ENCODE measurements around the gene KRTAP4-8.
A peak's percentile ranks its signal among the peaks of the same experiment; 100 is the strongest.
"Not testable (repeated sequence)": the region's sequence is repeated elsewhere in the genome, so short reads cannot be mapped to it uniquely, and the experiment has no call there.

KRTAP4-8 gene

GRCh38 chr17:41098481-41098880, 539 bp upstream of the KRTAP4-8 start:
- H3K36me3 Mint-ChIP-seq (ENCODE audit: low read depth) = no peaks in the 10 kb centered on the region
- ATAC-seq (no peak), DNase-seq (no peak)
- no peaks in the 10 kb centered on the region for H3K9me3 Mint-ChIP-seq
- H3K27ac Mint-ChIP-seq = no peak overlapping the region
- no peak overlapping the region for H3K4me3 Mint-ChIP-seq
- H3K4me1 Mint-ChIP-seq = peaks cover 2% of the 10 kb centered on the region
- H3K27me3 Mint-ChIP-seq = peaks cover 5% of the 10 kb centered on the region

GRCh38 chr17:41096055-41096454, 1.9 kb downstream of the KRTAP4-8 start:
- DNase-seq (no peak), ATAC-seq (no peak)
- no peak overlapping the region for H3K27ac Mint-ChIP-seq
- no peak overlapping the region for H3K4me3 Mint-ChIP-seq
- no peaks in the 10 kb centered on the region for H3K36me3 Mint-ChIP-seq (ENCODE audit: low read depth)
- H3K9me3 Mint-ChIP-seq = no peaks in the 10 kb centered on the region
- H3K4me1 Mint-ChIP-seq = peaks cover 2% of the 10 kb centered on the region
- H3K27me3 Mint-ChIP-seq = peaks cover 5% of the 10 kb centered on the region

- H3K27me3 Mint-ChIP-seq; H3K27ac Mint-ChIP-seq; H3K36me3 Mint-ChIP-seq (ENCODE audit: low read depth); H3K9me3 Mint-ChIP-seq; ATAC-seq; H3K4me3 Mint-ChIP-seq; DNase-seq; H3K4me1 Mint-ChIP-seq: not testable (repeated sequence)
These were observed 9.1 kb downstream of the KRTAP4-8 start for GRCh38 chr17:41088760-41089352.

- not testable (repeated sequence) for H3K27ac Mint-ChIP-seq; H3K4me1 Mint-ChIP-seq; H3K27me3 Mint-ChIP-seq; H3K9me3 Mint-ChIP-seq; DNase-seq; H3K36me3 Mint-ChIP-seq (ENCODE audit: low read depth); H3K4me3 Mint-ChIP-seq; ATAC-seq
These were observed 13.7 kb downstream of the KRTAP4-8 start, which contains the start of gene KRTAP4-7 for GRCh38 chr17:41084100-41084856. KRTAP4-7 (plus strand) TSS chr17:41084150; CDS start chr17:41084207, 57 bp downstream.

GRCh38 chr17:41083427-41083826, 14.5 kb downstream of the KRTAP4-8 start:
- not testable (repeated sequence) for DNase-seq; H3K4me1 Mint-ChIP-seq; H3K27ac Mint-ChIP-seq; ATAC-seq; H3K36me3 Mint-ChIP-seq (ENCODE audit: low read depth); H3K9me3 Mint-ChIP-seq; H3K4me3 Mint-ChIP-seq; H3K27me3 Mint-ChIP-seq

- Mint-ChIP-seq H3K4me3 (no peak overlapping the region), H3K9me3 (no peaks in the 10 kb centered on the region), H3K4me1 (no peaks in the 10 kb centered on the region), H3K36me3 (ENCODE audit: low read depth) (no peaks in the 10 kb centered on the region), H3K27ac (no peak overlapping the region), H3K27me3 (peaks cover 2% of the 10 kb centered on the region)
- DNase-seq (no peak), ATAC-seq (no peak)
These were observed 15.3 kb downstream of the KRTAP4-8 start for GRCh38 chr17:41082626-41083025.

- DNase-seq (no peak), ATAC-seq (no peak)
- Mint-ChIP-seq H3K4me3 (no peak overlapping the region), H3K9me3 (no peaks in the 10 kb centered on the region), H3K36me3 (ENCODE audit: low read depth) (no peaks in the 10 kb centered on the region), H3K27me3 (peaks cover 23% of the 10 kb centered on the region), H3K27ac (no peak overlapping the region), H3K4me1 (no peaks in the 10 kb centered on the region)
These were observed 21.2 kb downstream of the KRTAP4-8 start for GRCh38 chr17:41076788-41077187.

GRCh38 chr17:41073676-41074075, 24.3 kb downstream of the KRTAP4-8 start:
- Mint-ChIP-seq H3K9me3 (no peaks in the 10 kb centered on the region), H3K4me3 (no peak overlapping the region), H3K4me1 (no peaks in the 10 kb centered on the region), H3K27me3 (peaks cover 23% of the 10 kb centered on the region), H3K27ac (no peak overlapping the region), H3K36me3 (ENCODE audit: low read depth) (no peaks in the 10 kb centered on the region)
- DNase-seq (no peak), ATAC-seq (no peak)

- no peak for DNase-seq
- peaks cover 17% of the 10 kb centered on the region for H3K27me3 Mint-ChIP-seq
- no peaks in the 10 kb centered on the region for H3K4me1 Mint-ChIP-seq
- ATAC-seq = no peak
- no peak overlapping the region for H3K27ac Mint-ChIP-seq
- H3K9me3 Mint-ChIP-seq = no peaks in the 10 kb centered on the region
- no peak overlapping the region for H3K4me3 Mint-ChIP-seq
- no peaks in the 10 kb centered on the region for H3K36me3 Mint-ChIP-seq (ENCODE audit: low read depth)
These were observed 26.2 kb downstream of the KRTAP4-8 start for GRCh38 chr17:41071606-41072360.

- ATAC-seq (no peak), DNase-seq (no peak)
- H3K4me3 Mint-ChIP-seq = no peak overlapping the region
- H3K9me3 Mint-ChIP-seq = no peaks in the 10 kb centered on the region
- H3K27ac Mint-ChIP-seq = no peak overlapping the region
- no peaks in the 10 kb centered on the region for H3K27me3 Mint-ChIP-seq
- no peaks in the 10 kb centered on the region for H3K4me1 Mint-ChIP-seq
- H3K36me3 Mint-ChIP-seq (ENCODE audit: low read depth) = no peaks in the 10 kb centered on the region
These were observed 28.9 kb downstream of the KRTAP4-8 start for GRCh38 chr17:41069031-41069430.

GRCh38 chr17:41067281-41067680, 30.7 kb downstream of the KRTAP4-8 start:
- H3K4me1 Mint-ChIP-seq = no peaks in the 10 kb centered on the region
- no peak overlapping the region for H3K4me3 Mint-ChIP-seq
- DNase-seq = no peak
- no peaks in the 10 kb centered on the region for H3K36me3 Mint-ChIP-seq (ENCODE audit: low read depth)
- ATAC-seq = no peak
- H3K27ac Mint-ChIP-seq = no peak overlapping the region
- no peaks in the 10 kb centered on the region for H3K27me3 Mint-ChIP-seq
- H3K9me3 Mint-ChIP-seq = no peaks in the 10 kb centered on the region

- no peaks in the 10 kb centered on the region for H3K36me3 Mint-ChIP-seq (ENCODE audit: low read depth)
- H3K27ac Mint-ChIP-seq = no peak within 1 kb of the TSS
- ATAC-seq (peak; percentile 40), DNase-seq (no peak)
- H3K4me3 Mint-ChIP-seq = no peak within 1 kb of the TSS
- H3K9me3 Mint-ChIP-seq = no peaks in the 10 kb centered on the region
- H3K4me1 Mint-ChIP-seq = no peaks in the 10 kb centered on the region
- H3K27me3 Mint-ChIP-seq = peaks cover 2% of the 10 kb centered on the region
These were observed 31.9 kb downstream of the KRTAP4-8 start, which contains the start of gene KRTAP2-4 for GRCh38 chr17:41065829-41066624. KRTAP2-4 (minus strand) TSS chr17:41065879; CDS start chr17:41065845, 34 bp downstream.

GRCh38 chr17:41065016-41065689, 32.8 kb downstream of the KRTAP4-8 start:
- not testable (repeated sequence) for H3K27ac Mint-ChIP-seq; DNase-seq; H3K4me1 Mint-ChIP-seq; H3K36me3 Mint-ChIP-seq (ENCODE audit: low read depth); H3K9me3 Mint-ChIP-seq; ATAC-seq; H3K27me3 Mint-ChIP-seq; H3K4me3 Mint-ChIP-seq

- Mint-ChIP-seq H3K9me3 (no peaks in the 10 kb centered on the region), H3K4me3 (no peak overlapping the region), H3K36me3 (ENCODE audit: low read depth) (no peaks in the 10 kb centered on the region), H3K4me1 (no peaks in the 10 kb centered on the region), H3K27ac (no peak overlapping the region), H3K27me3 (peaks cover 14% of the 10 kb centered on the region)
- no peak for ATAC-seq
- DNase-seq = no peak
These were observed 33.6 kb downstream of the KRTAP4-8 start for GRCh38 chr17:41064301-41064700.

All from activated naive CD8-positive, alpha-beta T cell treated with anti-CD3 and anti-CD28 coated beads, Interleukin-2, amount 50 U/mL, for 24 hours (primary cell).